GM12874 (cell line): ENCODE results near the gene ZNF827.

Experiments
- TF ChIP-seq, protein P1 (sequence below): IDR thresholded peaks from 2 replicates; pipeline ENCODE4 v1.5.1; 2011; ENCODE audit warnings: low read depth, mild to moderate bottlenecking, control low read depth, low read length, moderate library complexity; ENCODE audit not compliant: insufficient read depth

Gene ZNF827

DNA sequence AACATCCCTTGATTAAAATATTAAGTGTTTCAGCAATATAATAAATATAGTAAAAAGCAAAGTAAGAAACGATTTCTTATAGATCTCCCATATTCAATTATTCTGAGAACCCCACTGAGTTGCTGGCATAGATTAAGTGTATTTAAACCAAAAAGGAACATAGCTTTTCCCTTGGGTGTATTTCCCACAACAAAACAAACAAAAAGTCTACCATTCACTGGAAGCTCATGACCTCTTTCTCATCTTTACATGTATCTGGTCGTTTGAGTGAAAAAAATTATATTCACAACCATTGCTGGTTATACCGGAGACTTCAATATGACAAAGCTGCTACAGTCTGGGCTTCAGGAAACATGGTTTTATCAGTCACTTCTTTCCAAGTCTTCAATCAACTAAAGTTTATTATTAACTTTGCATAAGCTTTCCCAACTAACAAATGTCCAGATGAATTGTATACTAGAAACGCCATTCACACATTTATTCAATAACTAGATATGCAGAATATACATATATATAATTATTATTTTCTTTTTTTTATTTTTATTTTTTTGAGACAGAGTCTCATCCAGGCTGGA lies 38.6 kb downstream of the ZNF827 start:
- TF ChIP-seq, protein P1, sequence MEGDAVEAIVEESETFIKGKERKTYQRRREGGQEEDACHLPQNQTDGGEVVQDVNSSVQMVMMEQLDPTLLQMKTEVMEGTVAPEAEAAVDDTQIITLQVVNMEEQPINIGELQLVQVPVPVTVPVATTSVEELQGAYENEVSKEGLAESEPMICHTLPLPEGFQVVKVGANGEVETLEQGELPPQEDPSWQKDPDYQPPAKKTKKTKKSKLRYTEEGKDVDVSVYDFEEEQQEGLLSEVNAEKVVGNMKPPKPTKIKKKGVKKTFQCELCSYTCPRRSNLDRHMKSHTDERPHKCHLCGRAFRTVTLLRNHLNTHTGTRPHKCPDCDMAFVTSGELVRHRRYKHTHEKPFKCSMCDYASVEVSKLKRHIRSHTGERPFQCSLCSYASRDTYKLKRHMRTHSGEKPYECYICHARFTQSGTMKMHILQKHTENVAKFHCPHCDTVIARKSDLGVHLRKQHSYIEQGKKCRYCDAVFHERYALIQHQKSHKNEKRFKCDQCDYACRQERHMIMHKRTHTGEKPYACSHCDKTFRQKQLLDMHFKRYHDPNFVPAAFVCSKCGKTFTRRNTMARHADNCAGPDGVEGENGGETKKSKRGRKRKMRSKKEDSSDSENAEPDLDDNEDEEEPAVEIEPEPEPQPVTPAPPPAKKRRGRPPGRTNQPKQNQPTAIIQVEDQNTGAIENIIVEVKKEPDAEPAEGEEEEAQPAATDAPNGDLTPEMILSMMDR = no peak

DNA sequence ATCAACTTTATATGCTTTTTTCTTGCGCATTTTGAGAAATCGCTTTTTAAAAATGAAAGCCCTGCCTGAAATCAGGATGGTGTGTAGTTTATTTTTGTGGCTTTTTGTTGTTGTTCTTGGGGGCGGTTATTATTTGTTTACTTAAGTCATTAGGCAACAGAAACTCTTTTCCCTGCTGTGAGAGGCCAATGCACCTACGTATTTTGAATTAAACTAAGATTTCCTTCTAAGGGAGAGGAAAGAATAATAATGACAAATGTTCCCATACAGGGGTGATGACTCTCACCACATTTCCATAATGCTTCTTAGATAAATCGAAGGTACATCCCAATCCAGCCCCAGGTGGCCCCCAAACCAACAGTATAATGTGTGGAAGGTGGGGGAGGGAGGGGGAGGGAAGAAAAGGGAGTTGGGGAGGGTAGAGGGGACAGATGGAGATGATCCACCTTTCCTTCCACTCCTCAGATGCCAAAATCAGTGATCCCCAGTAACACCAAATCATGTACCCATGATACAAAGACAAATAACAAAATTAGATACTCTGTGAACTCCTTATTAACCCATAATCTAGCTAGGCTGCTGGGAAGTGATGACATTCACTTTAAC lies 39.6 kb downstream of the ZNF827 start:
- TF ChIP-seq, protein P1 = no peak

DNA sequence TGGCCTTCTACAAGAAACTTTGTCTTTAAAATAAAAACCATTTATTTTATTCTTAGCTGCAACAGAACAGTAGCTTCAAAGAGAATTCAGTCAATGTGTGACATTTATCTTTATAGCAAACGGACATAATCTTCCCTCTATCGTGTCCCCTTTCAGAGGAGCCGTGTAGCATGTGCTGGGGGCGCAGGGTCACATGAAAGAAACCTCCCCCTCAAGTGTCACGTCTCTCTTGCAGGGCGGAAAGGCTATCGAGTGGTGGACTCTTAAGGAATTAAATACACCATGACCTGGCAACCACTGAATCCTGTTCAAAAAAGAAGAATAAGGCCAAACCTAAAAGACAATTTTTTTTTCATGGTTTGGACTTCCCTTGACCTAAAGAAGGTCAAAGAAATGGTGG lies 40.2 kb downstream of the ZNF827 start:
- TF ChIP-seq, protein P1 = no peak

DNA sequence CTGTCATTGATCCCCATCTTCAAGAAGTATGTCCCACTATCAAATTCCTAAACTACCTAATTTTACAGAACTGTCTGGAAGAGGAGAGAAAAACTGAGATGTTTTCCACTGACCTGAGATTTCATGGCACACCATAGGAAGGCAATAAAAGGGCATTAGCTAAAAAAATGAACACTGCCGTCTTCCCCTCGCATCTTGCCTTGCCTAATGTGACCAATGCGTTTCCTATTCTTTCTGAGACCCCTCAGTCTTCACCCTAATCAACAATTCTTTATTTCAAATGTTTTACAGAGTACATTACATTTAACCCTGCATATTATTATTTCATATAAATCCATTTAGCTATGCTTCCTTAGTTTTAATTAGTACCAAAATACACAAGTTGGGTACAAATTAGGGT lies 43.6 kb downstream of the ZNF827 start:
- TF ChIP-seq, protein P1 = no peak

DNA sequence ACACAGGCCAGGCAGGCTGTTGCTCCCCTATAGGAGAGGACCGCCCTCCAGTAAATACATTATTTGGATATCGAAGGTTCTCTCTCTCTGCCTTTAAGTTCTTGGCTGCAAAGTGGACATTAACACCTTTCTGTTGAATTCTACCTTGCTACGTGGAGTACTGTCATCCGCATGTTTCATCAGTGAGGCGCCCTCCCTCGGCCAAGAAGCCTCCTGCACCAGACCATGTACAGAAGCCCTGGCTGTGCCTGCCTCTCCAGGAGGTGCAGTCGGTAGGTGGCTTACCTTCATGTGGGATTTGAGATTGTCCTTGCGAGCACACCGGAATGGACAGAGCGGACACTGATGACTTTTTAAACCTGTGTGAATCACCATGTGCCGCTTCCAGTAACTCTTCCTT lies 46.7 kb downstream of the ZNF827 start:
- TF ChIP-seq, protein P1 = no peak

DNA sequence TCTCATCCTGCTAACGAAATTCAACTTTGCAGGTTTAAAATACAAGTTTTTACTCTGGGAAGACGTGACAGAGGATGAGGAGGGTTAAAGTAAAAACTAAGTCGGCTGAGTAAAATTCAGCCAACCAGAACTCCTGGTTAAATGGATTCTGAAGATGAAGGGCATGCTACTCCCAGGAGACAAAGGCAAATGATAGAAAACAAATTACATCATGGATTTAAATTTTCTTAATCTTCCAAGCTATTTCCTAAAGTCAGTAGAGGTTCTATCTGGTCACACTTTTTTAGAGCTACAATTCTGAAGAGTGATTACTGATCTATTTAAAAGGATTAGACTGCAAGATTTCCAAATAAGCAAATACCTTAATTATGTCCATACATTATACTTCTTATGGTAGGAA lies 47.9 kb downstream of the ZNF827 start:
- TF ChIP-seq, protein P1 = no peak

DNA sequence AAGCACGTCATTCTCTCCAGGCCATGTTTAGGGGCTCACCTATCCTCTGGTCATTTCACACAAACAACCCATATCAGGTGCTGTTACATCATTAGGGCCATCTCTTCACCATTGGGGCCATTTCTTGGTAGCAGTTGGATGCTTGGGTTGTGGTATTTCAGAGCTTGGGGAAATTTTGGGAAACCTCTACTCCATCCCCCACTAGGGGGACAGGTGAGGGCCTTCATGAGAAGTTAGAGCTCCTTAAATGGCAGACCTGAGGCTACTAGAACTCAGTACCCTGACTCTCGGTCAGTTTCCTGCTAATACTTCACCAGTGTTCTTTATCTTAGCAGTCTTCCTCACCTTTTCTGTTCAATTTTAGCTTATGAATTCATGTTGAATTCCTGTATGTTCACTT lies 50.2 kb downstream of the ZNF827 start:
- TF ChIP-seq, protein P1 = no peak
